Panc1 (cell line): ENCODE data around the gene ANK3.

Source experiments
- POLR2AphosphoS5 ChIP-seq: IDR thresholded peaks from 2 replicates; pipeline ENCODE4 v1.6.1; 2012; ENCODE audit warnings: mild to moderate bottlenecking, low read depth, low read length, moderate library complexity
- TF ChIP-seq, protein P1 (sequence below): fragments of 450-650 bp; IDR thresholded peaks from 2 replicates; pipeline ENCODE4 v1.5.1; 2017; ENCODE audit warnings: mild to moderate bottlenecking
- TF ChIP-seq, protein P2 (sequence below), 2 experiments: IDR thresholded peaks; 2 replicates each; pipeline ENCODE4 v1.6.1; 2011 to 2012; ENCODE audit warnings: low read depth in 2 of 2, control low read depth in 1 of 2, low read length in 1 of 2, mild to moderate bottlenecking in 1 of 2, moderate library complexity in 1 of 2; ENCODE audit not compliant: insufficient read depth in 1 of 2

DNA sequence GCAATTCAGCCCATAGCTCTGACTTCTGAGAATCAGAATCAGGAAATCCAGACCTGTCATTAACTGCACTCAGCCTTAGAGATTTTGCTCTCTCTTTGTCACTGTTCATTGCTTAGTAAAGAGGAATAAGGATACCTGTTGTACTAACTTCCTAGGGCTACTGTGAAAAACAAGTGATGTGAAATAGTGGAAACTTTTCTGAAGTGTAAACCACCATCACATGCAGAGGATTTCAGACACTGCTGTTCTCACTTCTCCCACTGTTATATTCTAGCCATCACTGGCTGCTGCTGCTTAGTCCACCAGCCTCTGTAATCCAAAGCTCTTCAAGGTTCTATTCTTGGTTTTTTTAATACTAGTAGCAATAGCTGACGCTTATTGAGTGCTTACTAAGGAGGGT, 353.7 kb downstream of the ANK3 start:
- TF ChIP-seq, protein P1, sequence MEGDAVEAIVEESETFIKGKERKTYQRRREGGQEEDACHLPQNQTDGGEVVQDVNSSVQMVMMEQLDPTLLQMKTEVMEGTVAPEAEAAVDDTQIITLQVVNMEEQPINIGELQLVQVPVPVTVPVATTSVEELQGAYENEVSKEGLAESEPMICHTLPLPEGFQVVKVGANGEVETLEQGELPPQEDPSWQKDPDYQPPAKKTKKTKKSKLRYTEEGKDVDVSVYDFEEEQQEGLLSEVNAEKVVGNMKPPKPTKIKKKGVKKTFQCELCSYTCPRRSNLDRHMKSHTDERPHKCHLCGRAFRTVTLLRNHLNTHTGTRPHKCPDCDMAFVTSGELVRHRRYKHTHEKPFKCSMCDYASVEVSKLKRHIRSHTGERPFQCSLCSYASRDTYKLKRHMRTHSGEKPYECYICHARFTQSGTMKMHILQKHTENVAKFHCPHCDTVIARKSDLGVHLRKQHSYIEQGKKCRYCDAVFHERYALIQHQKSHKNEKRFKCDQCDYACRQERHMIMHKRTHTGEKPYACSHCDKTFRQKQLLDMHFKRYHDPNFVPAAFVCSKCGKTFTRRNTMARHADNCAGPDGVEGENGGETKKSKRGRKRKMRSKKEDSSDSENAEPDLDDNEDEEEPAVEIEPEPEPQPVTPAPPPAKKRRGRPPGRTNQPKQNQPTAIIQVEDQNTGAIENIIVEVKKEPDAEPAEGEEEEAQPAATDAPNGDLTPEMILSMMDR = no peak
- TF ChIP-seq POLR2AphosphoS5 = no peak
- TF ChIP-seq, protein P2, sequence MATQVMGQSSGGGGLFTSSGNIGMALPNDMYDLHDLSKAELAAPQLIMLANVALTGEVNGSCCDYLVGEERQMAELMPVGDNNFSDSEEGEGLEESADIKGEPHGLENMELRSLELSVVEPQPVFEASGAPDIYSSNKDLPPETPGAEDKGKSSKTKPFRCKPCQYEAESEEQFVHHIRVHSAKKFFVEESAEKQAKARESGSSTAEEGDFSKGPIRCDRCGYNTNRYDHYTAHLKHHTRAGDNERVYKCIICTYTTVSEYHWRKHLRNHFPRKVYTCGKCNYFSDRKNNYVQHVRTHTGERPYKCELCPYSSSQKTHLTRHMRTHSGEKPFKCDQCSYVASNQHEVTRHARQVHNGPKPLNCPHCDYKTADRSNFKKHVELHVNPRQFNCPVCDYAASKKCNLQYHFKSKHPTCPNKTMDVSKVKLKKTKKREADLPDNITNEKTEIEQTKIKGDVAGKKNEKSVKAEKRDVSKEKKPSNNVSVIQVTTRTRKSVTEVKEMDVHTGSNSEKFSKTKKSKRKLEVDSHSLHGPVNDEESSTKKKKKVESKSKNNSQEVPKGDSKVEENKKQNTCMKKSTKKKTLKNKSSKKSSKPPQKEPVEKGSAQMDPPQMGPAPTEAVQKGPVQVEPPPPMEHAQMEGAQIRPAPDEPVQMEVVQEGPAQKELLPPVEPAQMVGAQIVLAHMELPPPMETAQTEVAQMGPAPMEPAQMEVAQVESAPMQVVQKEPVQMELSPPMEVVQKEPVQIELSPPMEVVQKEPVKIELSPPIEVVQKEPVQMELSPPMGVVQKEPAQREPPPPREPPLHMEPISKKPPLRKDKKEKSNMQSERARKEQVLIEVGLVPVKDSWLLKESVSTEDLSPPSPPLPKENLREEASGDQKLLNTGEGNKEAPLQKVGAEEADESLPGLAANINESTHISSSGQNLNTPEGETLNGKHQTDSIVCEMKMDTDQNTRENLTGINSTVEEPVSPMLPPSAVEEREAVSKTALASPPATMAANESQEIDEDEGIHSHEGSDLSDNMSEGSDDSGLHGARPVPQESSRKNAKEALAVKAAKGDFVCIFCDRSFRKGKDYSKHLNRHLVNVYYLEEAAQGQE (IDR thresholded peaks at IDR 0.05; ENCODE audit: insufficient read depth in 1 of 2, low read depth in 2 of 2, low read length in 1 of 2) = no peak
